NOMO-1 treated with DMSO at 0.1 percent for 48 hours (cell line): ENCODE results near the gene HOXC11.
A peak's percentile ranks its signal among the peaks of the same experiment; 100 is the strongest.

Experiments
- DNase-seq: peaks from one replicate; lab custom pipeline; 2025; ENCODE audit not compliant: unreplicated experiment; lab: John Stamatoyannopoulos, UW

Gene HOXC11

GRCh38 chr12:54020591-54021405 lies 47.9 kb downstream of the HOXC11 start:
- no peak for DNase-seq

DNA sequence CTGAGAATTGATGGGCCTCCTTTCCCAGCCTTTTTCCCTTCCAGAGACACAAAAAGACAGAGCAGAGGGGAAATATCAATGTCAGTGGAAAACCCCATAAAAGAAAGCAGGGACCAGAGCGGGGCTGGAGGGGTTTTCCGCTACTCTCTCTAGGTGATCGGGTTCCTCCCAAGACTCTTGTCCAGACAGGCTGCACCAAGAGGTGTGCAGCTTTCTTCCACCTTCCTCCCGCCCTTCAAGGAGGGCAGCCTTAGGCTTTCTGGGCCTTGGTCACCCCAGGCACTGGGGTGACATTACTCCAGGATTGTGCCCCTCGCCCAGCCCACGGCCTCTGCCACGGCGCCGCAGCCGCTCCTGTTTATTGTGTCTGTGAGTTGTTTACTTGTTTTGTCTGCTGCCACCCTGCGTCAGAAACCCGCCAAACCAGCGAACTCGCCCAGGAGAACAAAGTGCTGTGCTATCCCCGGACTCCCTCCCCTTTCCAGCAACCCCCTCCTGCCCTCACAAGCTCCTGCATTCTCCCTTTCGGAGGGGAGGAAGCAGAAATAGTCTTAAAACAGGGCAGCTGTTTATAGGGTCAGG lies 48.6 kb downstream of the HOXC11 start:
- no peak for DNase-seq

DNA sequence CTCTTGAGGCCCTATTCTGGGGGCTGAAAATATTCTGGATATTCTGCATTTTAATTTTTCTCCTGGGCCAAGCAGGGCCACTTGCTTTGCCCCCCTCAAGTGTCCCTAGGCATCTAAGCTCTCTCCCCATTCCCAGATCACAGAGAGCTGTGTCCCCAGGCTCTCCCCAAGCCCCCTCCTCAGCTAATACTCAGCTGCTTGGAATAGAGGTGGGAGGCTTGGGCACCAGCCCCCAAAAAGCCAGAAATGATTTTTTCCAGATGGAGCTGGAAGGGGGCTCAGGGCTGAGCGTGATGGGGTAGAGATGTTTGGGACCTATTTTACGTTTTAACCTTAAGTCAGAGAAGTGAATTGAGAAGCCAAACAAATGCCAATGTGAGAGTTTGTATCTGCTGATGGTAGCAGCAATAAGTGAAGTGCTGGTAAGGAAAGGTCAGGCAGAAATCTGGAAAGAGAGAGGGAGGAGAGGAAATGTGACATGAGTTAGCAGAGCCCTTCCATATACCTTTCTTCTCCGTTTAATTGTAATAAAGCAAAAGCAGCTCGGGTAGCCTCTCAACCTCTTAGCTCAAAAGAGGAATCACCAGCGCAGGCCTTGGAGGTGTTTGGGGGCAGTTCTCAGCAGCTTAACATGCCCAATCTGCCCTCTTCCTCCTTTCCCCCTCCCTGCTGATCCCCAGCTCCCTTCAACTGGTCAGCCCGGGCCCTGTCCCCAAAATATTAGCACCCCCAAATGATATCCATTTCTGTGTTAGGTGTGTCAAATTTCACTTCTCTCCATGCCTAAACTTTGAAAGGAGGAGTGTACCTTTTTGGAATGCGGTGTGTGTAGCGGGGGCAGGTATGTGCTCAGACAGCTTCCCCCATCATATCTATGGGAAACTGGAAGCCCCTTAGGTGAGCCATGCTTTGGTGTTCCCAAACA lies 50.3 kb downstream of the HOXC11 start:
- DNase-seq = no peak

- no peak for DNase-seq
Observed at GRCh38 chr12:54024127-54024526, 51.2 kb downstream of the HOXC11 start.

GRCh38 chr12:54024581-54025305 lies 51.8 kb downstream of the HOXC11 start:
- no peak for DNase-seq

DNA sequence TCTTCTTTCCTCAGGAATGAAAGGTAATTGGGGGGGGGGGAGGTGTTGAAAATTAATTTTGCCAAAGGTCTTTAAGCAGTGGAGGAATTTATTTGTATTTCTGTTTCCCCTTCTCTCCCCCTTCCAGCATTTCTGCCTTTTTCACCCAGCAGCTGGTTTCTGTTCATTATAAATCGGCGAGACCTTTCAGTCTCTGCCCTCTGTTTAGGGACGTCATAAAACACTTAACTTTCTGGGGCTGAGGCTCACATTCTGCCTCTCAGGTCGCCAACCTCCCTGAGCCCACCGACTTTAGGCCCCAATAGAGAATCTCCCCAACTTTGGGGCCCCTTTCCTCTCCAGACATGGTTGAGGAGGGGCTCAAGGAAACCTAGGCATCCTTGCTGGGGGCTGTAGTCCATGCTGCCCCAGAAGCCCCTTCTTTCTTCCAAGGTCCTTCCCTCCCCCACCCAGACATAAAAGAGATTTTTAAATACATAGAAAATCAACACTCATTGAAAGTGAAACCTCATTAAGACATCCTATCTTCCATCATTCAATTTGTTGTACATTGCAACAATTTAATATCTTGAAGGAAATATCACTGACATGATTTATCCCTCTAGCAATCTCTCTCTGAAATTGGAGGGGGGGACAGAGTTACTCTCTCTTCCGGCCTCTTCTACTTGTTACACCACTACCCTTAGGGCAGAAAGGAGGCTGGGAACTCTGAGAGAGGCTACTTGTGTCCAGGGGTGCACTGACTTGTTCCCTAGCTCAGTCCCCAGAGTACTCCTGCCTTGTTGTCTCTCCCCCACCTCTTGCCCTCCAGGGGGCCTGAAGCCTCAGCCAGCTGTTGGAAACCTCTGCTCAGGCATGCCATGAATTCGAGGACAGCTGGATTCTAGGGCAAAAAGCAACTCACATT lies 52.8 kb downstream of the HOXC11 start:
- DNase-seq = no peak

DNA sequence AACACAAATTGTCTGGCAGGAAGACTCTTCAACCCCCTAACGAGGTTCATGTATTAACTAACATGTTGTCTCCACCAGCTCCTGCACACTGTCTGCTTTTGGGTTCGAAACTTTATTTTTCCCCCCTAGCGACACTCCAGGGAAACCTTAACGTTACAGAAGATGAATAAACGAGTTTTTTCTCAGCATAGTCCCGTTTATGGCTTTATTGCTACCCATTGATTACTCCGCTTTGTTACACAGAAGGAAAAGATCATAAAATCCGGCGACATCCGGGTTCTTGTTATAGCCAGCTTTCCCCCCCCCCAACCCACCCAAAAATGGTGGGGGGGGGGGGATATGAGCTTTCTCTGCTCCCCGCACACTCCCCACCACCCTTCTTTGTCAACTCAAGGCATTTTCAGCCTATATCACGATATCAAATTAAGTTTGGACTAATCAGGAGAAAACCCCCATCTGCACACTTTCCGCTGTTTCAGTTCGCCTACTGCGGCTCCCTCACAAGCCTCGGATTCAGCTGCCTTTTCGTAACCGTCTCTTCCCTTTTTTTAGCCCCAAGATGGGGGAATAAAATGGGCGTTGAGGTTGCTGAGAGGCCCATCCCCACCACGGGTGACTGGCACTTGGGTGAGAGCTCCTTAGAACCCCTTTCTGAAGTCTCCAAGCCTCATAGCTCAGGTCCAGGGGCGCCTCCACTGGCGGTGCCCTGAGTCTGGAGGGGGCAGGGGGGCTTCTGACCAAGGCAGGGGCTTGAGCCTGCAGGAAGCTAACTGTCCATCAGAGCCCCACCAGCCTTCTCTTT lies 53.9 kb downstream of the HOXC11 start:
- peak; percentile 46 for DNase-seq
